ENCODE data around the gene TRMT61A. TPM values are rescaled to one million over a fixed set of nuclear protein-coding genes. Genes with fewer than 3 reads are reported as not detected.
A peak's percentile ranks its signal among the peaks of the same experiment; 100 is the strongest.

Gene TRMT61A
- polyA plus RNA-seq, 3 donors: 2.7 to 7.1 (median 3.4) TPM

GRCh38 chr14:103527408-103528145, 1.4 kb upstream of the TRMT61A start:
- Histone ChIP-seq H3K4me2 (replicated peaks; ENCODE audit: extremely low read depth, low read length, poor library complexity, severe bottlenecking) (peak overlapping the region; percentile 97), H3K9me3 (replicated peaks in 1 of 2; ENCODE audit: control insufficient read depth in 1 of 2, insufficient read depth in 1 of 2, low read length in 2 of 2) (peaks cover 6 to 9% of the 10 kb centered on the region in 2 donors), H3K27me3 (ENCODE audit: control insufficient read depth in 2 of 2, insufficient read depth in 2 of 2, low read length in 2 of 2) (peaks cover 15 to 23% of the 10 kb centered on the region in 2 donors), H3K27ac (ENCODE audit: low read depth in 1 of 2, low read length in 2 of 2) (peak overlapping the region in 1 of 2 donors; percentile 54), H3K36me3 (replicated peaks in 1 of 2; ENCODE audit: control insufficient read depth in 1 of 2, insufficient read depth in 2 of 2, low read length in 2 of 2) (peaks cover 0 to 8% of the 10 kb centered on the region in 2 donors), H3K79me2 (ENCODE audit: insufficient read depth, low read length) (peaks cover 20% of the 10 kb centered on the region), H3K4me3 (replicated peaks in 1 of 3; ENCODE audit: low read depth in 2 of 3, low read length in 3 of 3) (peak overlapping the region in 1 of 3 experiments; percentile 98), H2AFZ (ENCODE audit: insufficient read depth, low read depth, low read length, poor library complexity, severe bottlenecking) (no peak overlapping the region), H4K20me1 (ENCODE audit: insufficient read depth, low read length) (peaks cover 13% of the 10 kb centered on the region), H3K4me1 (ENCODE audit: control insufficient read depth in 1 of 2, insufficient read depth in 2 of 2, low read length in 2 of 2) (peaks cover 42 to 51% of the 10 kb centered on the region in 2 donors), H3K9ac (ENCODE audit: insufficient read depth, low read length, poor library complexity, severe bottlenecking) (no peak overlapping the region)
- TF ChIP-seq CTCF (IDR thresholded peaks at IDR 0.05): no peak
- peak overlapping the region; percentile 64 to 73 for H3K4me3 Mint-ChIP-seq
- 84% methylated on average over 8 of the region's 14 CpGs for WGBS (ENCODE audit: insufficient coverage)
- intact Hi-C loops (cut with micrococcal nuclease): loop anchor here in 1 of 2 donors (10.0 kb wide), 1 partner anchor 193 kb away; the partner anchor contains the start of gene EIF5
- H3K27ac Mint-ChIP-seq: peak overlapping the region; percentile 59 to 89 (median 85)
- peaks cover 51% of the 10 kb centered on the region for H3K4me1 Mint-ChIP-seq
- H3K27me3 Mint-ChIP-seq (ENCODE audit: low read depth in 3 of 3): peaks cover 26 to 27% (median 26%) of the 10 kb centered on the region in 3 donors
- H3K36me3 Mint-ChIP-seq: peaks cover 9 to 14% of the 10 kb centered on the region in 2 donors
- DNase-seq: peak; percentile 57 to 90 (median 66)
- H3K9me3 Mint-ChIP-seq: peaks cover 0 to 12% (median 6%) of the 10 kb centered on the region in 7 donors

- H3K27me3 Mint-ChIP-seq (ENCODE audit: low read depth in 3 of 3): peaks cover 20 to 22% (median 21%) of the 10 kb centered on the region in 3 donors
- H3K4me3 ChIP-seq (replicated peaks in 1 of 3; ENCODE audit: low read depth in 2 of 3, low read length in 3 of 3): peak overlapping the region in 2 of 3 experiments; percentile 92 to 98
- H3K4me1 ChIP-seq (ENCODE audit: control insufficient read depth in 1 of 2, insufficient read depth in 2 of 2, low read length in 2 of 2): peaks cover 42 to 45% of the 10 kb centered on the region in 2 donors
- peak overlapping the region; percentile 83 to 99 (median 95) for H3K27ac Mint-ChIP-seq
- peaks cover 0 to 12% of the 10 kb centered on the region in 2 donors for H3K36me3 ChIP-seq (replicated peaks in 1 of 2; ENCODE audit: control insufficient read depth in 1 of 2, insufficient read depth in 2 of 2, low read length in 2 of 2)
- H3K4me1 Mint-ChIP-seq: peaks cover 49% of the 10 kb centered on the region
- TF ChIP-seq CTCF (IDR thresholded peaks at IDR 0.05): no peak
- H3K4me3 Mint-ChIP-seq: peak overlapping the region; percentile 95 to 97
- peaks cover 11 to 18% of the 10 kb centered on the region in 2 donors for H3K27me3 ChIP-seq (ENCODE audit: control insufficient read depth in 2 of 2, insufficient read depth in 2 of 2, low read length in 2 of 2)
- intact Hi-C loops (cut with micrococcal nuclease): loop anchor here in 1 of 2 donors (10.0 kb wide), 1 partner anchor 193 kb away; the partner anchor contains the start of gene EIF5
- H3K36me3 Mint-ChIP-seq: peaks cover 9 to 17% of the 10 kb centered on the region in 2 donors
- H3K79me2 ChIP-seq (ENCODE audit: insufficient read depth, low read length): peaks cover 20% of the 10 kb centered on the region
- peak overlapping the region; percentile 79 to 86 for H3K27ac ChIP-seq (ENCODE audit: low read depth in 1 of 2, low read length in 2 of 2)
- H3K4me2 ChIP-seq (replicated peaks; ENCODE audit: extremely low read depth, low read length, poor library complexity, severe bottlenecking): peak overlapping the region; percentile 97
- H3K9ac ChIP-seq (ENCODE audit: insufficient read depth, low read length, poor library complexity, severe bottlenecking): peak overlapping the region; percentile 74
- 69% methylated on average over 9 of the region's 10 CpGs for WGBS (ENCODE audit: insufficient coverage)
- no peak for DNase-seq
- peak overlapping the region; percentile 97 for H2AFZ ChIP-seq (ENCODE audit: insufficient read depth, low read depth, low read length, poor library complexity, severe bottlenecking)
- peaks cover 13% of the 10 kb centered on the region for H4K20me1 ChIP-seq (ENCODE audit: insufficient read depth, low read length)
- peaks cover 0 to 11% (median 6%) of the 10 kb centered on the region in 7 donors for H3K9me3 Mint-ChIP-seq
- peaks cover 6 to 9% of the 10 kb centered on the region in 2 donors for H3K9me3 ChIP-seq (replicated peaks in 1 of 2; ENCODE audit: control insufficient read depth in 1 of 2, insufficient read depth in 1 of 2, low read length in 2 of 2)
Measured at GRCh38 chr14:103528146-103528586, 830 bp upstream of the TRMT61A start.
